HL-60 (cell line): ENCODE results near the gene C21orf58.

ENCODE experiments used
- CTCF ChIP-seq: IDR thresholded peaks from one replicate; pipeline ENCODE4 v1.5.1; 2011; ENCODE audit warnings: low read length, control low read depth, inconsistent platforms; ENCODE audit not compliant: insufficient read depth
- REST ChIP-seq: IDR thresholded peaks from 2 replicates; pipeline ENCODE4 v1.6.1; 2012; ENCODE audit warnings: low read depth; ENCODE audit not compliant: insufficient replicate concordance

- TF ChIP-seq CTCF = no peak
- TF ChIP-seq REST = no peak
Measured at GRCh38 chr21:46253610-46254124, 70.0 kb downstream of the C21orf58 start.
